Measurements from ENCODE around the gene SYAP1. TPM values are rescaled to one million over a fixed set of nuclear protein-coding genes. Genes with fewer than 3 reads are reported as not detected.

Gene SYAP1
- total and polyA plus RNA-seq, 2 of the 8 experiments (the other 6 are each of a cell fraction or from before 2014, with no cell fraction given) = 2.9 to 20.3 TPM

GRCh38 chrX:16678689-16679088 is 40.7 kb upstream of the SYAP1 start:
- Histone ChIP-seq H3K36me3 (ENCODE audit: control insufficient read depth in 2 of 4, insufficient read depth in 4 of 4, low read length in 3 of 4) (peaks cover 2 to 42% (median 10%) of the 10 kb centered on the region in 4 experiments; a peak in 6 of 8 replicates), H2BK120ac (replicated peaks; ENCODE audit: low read depth, low read length) (no peak overlapping the region), H4K5ac (ENCODE audit: insufficient read length, low read depth, low read length) (no peak overlapping the region), H2AFZ (ENCODE audit: low read length) (no peak overlapping the region), H2AK5ac (ENCODE audit: low read depth, low read length) (no peak overlapping the region), H2BK15ac (ENCODE audit: low read length) (no peak overlapping the region), H3K27me3 (replicated peaks in 1 of 4; ENCODE audit: control insufficient read depth in 3 of 4, extremely low read depth in 1 of 4, insufficient read depth in 3 of 4, low read length in 3 of 4) (no peaks in the 10 kb centered on the region), H3K18ac (ENCODE audit: extremely low read depth, low read length) (no peak overlapping the region), H3K4me1 (replicated peaks in 1 of 4; ENCODE audit: control insufficient read depth in 3 of 4, insufficient read depth in 4 of 4, low read length in 3 of 4) (no peaks in the 10 kb centered on the region), H3K4me3 (ENCODE audit: extremely low read depth in 1 of 4, insufficient read depth in 2 of 4, low read depth in 3 of 4, low read length in 4 of 4) (no peak overlapping the region), H3K56ac (replicated peaks; ENCODE audit: insufficient read length, low read depth, low read length) (no peak overlapping the region), H2BK20ac (ENCODE audit: low read length) (no peak overlapping the region), H3K4me2 (ENCODE audit: insufficient read depth in 1 of 2, low read depth in 2 of 2, low read length in 2 of 2) (no peak overlapping the region), H2BK12ac (ENCODE audit: low read depth, low read length) (no peak overlapping the region), H4K8ac (ENCODE audit: extremely low read depth, insufficient read depth, low read length) (no peak overlapping the region), H3K23ac (ENCODE audit: insufficient read length) (no peak overlapping the region), H3K4ac (replicated peaks; ENCODE audit: insufficient read length, low read depth, low read length) (no peak overlapping the region), H3K23me2 (ENCODE audit: low read depth, low read length) (no peaks in the 10 kb centered on the region), H4K20me1 (replicated peaks in 1 of 2; ENCODE audit: control insufficient read depth in 1 of 2, insufficient read depth in 2 of 2, low read length in 2 of 2) (no peaks in the 10 kb centered on the region), H3K79me1 (ENCODE audit: low read depth, low read length) (no peaks in the 10 kb centered on the region), H3K79me2 (ENCODE audit: control insufficient read depth in 1 of 2, insufficient read depth in 2 of 2, low read length in 2 of 2) (no peaks in the 10 kb centered on the region), H3K27ac (ENCODE audit: low read depth, low read length) (no peak overlapping the region), H3K9me3 (ENCODE audit: insufficient read depth in 2 of 2, low read depth in 1 of 2, low read length in 1 of 2) (no peaks in the 10 kb centered on the region), H3K14ac (ENCODE audit: insufficient read length) (no peak overlapping the region), H4K91ac (replicated peaks; ENCODE audit: insufficient read length, low read length) (no peak overlapping the region), H2BK5ac (ENCODE audit: low read depth, low read length) (no peak overlapping the region), H3K9ac (replicated peaks in 1 of 4; ENCODE audit: extremely low read depth in 1 of 4, low read depth in 3 of 4, low read length in 3 of 4) (no peak overlapping the region)
- ChIA-PET POLR2A (ENCODE audit: partially characterized antibody) (no interaction called here), CTCF (ENCODE audit: partially characterized antibody) (interaction anchor here (0.6 kb wide), 1 partner anchor 1180 kb away, joined by 4 read pairs; no protein-coding TSS in a partner anchor)
- DNase-seq (ENCODE audit: low read depth in 1 of 2, low spot score in 2 of 2) (no peak), FAIRE-seq (no peak)
- 94% methylated on average over 11 of the region's 11 CpGs; no CpG with 5 or more reads in 1 of the 2 experiments for WGBS, 2 experiments (ENCODE audit: extremely low coverage in 1 of 2, insufficient coverage in 1 of 2, insufficient read length in 1 of 2, insufficient replicate concordance in 2 of 2, low coverage in 1 of 2, low lambda C conversion rate in 2 of 2, missing lambda C conversion rate in 1 of 2)
- TF ChIP-seq RAD21 (IDR thresholded peaks at IDR 0.05 in 1 of 2, conservative IDR thresholded peaks at IDR 0.05 in 1 of 2; ENCODE audit: low read depth in 2 of 2, low read length in 2 of 2) (no peak), EZH2 (IDR thresholded peaks at IDR 0.05; ENCODE audit: low read depth, low read length, severe bottlenecking) (no peak), SUZ12 (IDR thresholded peaks at IDR 0.05; ENCODE audit: low read length) (no peak), BACH1 (IDR thresholded peaks at IDR 0.05; ENCODE audit: low read length) (no peak), KDM1A (IDR thresholded peaks at IDR 0.05; ENCODE audit: borderline replicate concordance, low read length) (no peak)
